Astrocyte (in vitro differentiated cells and primary cell): ENCODE results near the gene LEMD1. TPM values are rescaled to one million over a fixed set of nuclear protein-coding genes. Genes with fewer than 3 reads are reported as not detected.
"Not testable (repeated sequence)": the region's sequence is repeated elsewhere in the genome, so short reads cannot be mapped to it uniquely, and the experiment has no call there.

ENCODE experiments used
- DNase-seq: peaks from one replicate; pipeline ENCODE4 v3.0.0-alpha.2; 2010; ENCODE audit warnings: low read depth
- FAIRE-seq: peaks from 2 replicates; lab custom pipeline; 2011; peaks lifted over from hg19 to GRCh38; lab: Jason Lieb, UNC
- H2AFZ ChIP-seq: 2 replicates; pipeline ENCODE4 v1.6.0; 2012; ENCODE audit warnings: low read depth, low read length, inconsistent platforms
- H3K27ac ChIP-seq: 2 replicates; pipeline ENCODE4 v1.5.1; 2011; ENCODE audit warnings: low read depth, low read length, inconsistent platforms
- H3K27me3 ChIP-seq: 2 replicates; pipeline ENCODE4 v1.6.0; 2011; ENCODE audit warnings: low read length, inconsistent platforms; ENCODE audit not compliant: insufficient read depth
- H3K36me3 ChIP-seq: 2 replicates; pipeline ENCODE4 v1.5.1; 2011; ENCODE audit warnings: low read length, inconsistent platforms; ENCODE audit not compliant: insufficient read depth
- H3K4me1 ChIP-seq: 2 replicates; pipeline ENCODE4 v1.5.1; 2011; ENCODE audit warnings: low read length, inconsistent platforms; ENCODE audit not compliant: insufficient read depth
- H3K4me2 ChIP-seq: 2 replicates; pipeline ENCODE4 v1.6.0; 2012; ENCODE audit warnings: low read length, inconsistent platforms
- H3K4me3 ChIP-seq: 2 replicates; pipeline ENCODE4 v1.5.1; 2011; ENCODE audit warnings: low read depth, mild to moderate bottlenecking, low read length, inconsistent platforms; ENCODE audit not compliant: insufficient read depth
- H3K79me2 ChIP-seq: 2 replicates; pipeline ENCODE4 v1.6.0; 2012; ENCODE audit warnings: mild to moderate bottlenecking, low read length, inconsistent platforms; ENCODE audit not compliant: insufficient read depth
- H3K9ac ChIP-seq: 2 replicates; pipeline ENCODE4 v1.6.0; 2012; ENCODE audit warnings: mild to moderate bottlenecking, low read length, inconsistent platforms
- H3K9me3 ChIP-seq: 2 replicates; pipeline ENCODE4 v1.5.1; 2012; ENCODE audit warnings: low read depth, mild to moderate bottlenecking, low read length, inconsistent platforms; ENCODE audit not compliant: insufficient read depth
- H4K20me1 ChIP-seq: 2 replicates; pipeline ENCODE4 v1.6.0; 2012; ENCODE audit warnings: low read length, inconsistent platforms; ENCODE audit not compliant: insufficient read depth
- H3K27ac Mint-ChIP-seq: one replicate; pipeline ENCODE4 v1.8.0; 2021; ENCODE audit warnings: mild to moderate bottlenecking, mixed read lengths; ENCODE audit not compliant: unreplicated experiment
- H3K27me3 Mint-ChIP-seq: one replicate; pipeline ENCODE4 v1.8.0; 2021; ENCODE audit warnings: low read depth, mixed read lengths; ENCODE audit not compliant: unreplicated experiment
- H3K36me3 Mint-ChIP-seq: one replicate; pipeline ENCODE4 v1.8.0; 2021; ENCODE audit warnings: low read depth, mixed read lengths; ENCODE audit not compliant: unreplicated experiment
- H3K4me1 Mint-ChIP-seq: one replicate; pipeline ENCODE4 v1.8.0; 2021; ENCODE audit warnings: low read depth, mixed read lengths; ENCODE audit not compliant: unreplicated experiment
- H3K4me3 Mint-ChIP-seq: one replicate; pipeline ENCODE4 v1.8.0; 2021; ENCODE audit warnings: mild to moderate bottlenecking, moderate library complexity, mixed read lengths; ENCODE audit not compliant: unreplicated experiment
- H3K9me3 Mint-ChIP-seq: one replicate; pipeline ENCODE4 v1.8.0; 2021; ENCODE audit warnings: mild to moderate bottlenecking, mixed read lengths; ENCODE audit not compliant: unreplicated experiment
- EZH2 ChIP-seq: IDR thresholded peaks from 2 replicates; pipeline ENCODE4 v1.6.1; 2012; ENCODE audit warnings: mild to moderate bottlenecking, low read length, inconsistent platforms; ENCODE audit not compliant: insufficient read depth
- total RNA-seq: library from RNA; stranded (reverse); gene quantifications from 2 replicates; pipeline ENCODE4 v1.2.1, GENCODE V29; 2021
- TF ChIP-seq, protein P1 (sequence below): IDR thresholded peaks from 2 replicates; pipeline ENCODE4 v1.5.1; 2011; ENCODE audit warnings: low read depth, mild to moderate bottlenecking, inconsistent platforms, low read length, moderate library complexity; ENCODE audit not compliant: insufficient read depth

LEMD1 gene
- total RNA-seq, 1 donor from 2014 or later: 3.1 TPM

DNA sequence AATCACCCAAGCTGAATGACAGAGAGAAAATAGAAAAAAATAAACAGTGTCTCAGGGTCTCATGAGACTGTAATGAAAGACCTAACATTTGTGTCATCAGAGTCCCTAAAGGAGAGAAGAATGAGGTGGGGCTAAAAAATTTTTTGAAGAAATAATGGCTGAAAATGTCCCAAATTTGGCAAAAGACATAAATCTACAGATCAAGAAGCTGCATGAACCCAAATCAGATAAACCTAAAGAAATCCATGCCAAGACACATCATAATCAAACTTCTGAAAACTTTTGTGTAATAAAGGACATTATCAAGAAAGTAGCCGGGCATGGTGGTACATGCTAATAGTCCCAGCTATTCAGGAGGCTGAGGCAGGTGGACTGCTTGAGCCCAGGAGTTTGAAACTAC lies 29.2 kb downstream of the LEMD1 start:
- Mint-ChIP-seq H3K27me3 (peaks cover 1% of the 10 kb centered on the region), H3K4me1 (no peaks in the 10 kb centered on the region), H3K36me3 (no peaks in the 10 kb centered on the region), H3K4me3 (no peak overlapping the region), H3K27ac (no peak overlapping the region), H3K9me3 (no peaks in the 10 kb centered on the region)
- Histone ChIP-seq H3K27me3 (peaks cover 6% of the 10 kb centered on the region), H3K4me3 (no peak overlapping the region), H3K79me2 (no peaks in the 10 kb centered on the region), H3K36me3 (no peaks in the 10 kb centered on the region), H3K4me2 (no peak overlapping the region), H3K9me3 (no peaks in the 10 kb centered on the region), H3K27ac (no peak overlapping the region), H2AFZ (no peak overlapping the region), H3K4me1 (no peaks in the 10 kb centered on the region), H3K9ac (no peak overlapping the region), H4K20me1 (no peaks in the 10 kb centered on the region)
- FAIRE-seq (no peak), DNase-seq (no peak)
- TF ChIP-seq, protein P1, sequence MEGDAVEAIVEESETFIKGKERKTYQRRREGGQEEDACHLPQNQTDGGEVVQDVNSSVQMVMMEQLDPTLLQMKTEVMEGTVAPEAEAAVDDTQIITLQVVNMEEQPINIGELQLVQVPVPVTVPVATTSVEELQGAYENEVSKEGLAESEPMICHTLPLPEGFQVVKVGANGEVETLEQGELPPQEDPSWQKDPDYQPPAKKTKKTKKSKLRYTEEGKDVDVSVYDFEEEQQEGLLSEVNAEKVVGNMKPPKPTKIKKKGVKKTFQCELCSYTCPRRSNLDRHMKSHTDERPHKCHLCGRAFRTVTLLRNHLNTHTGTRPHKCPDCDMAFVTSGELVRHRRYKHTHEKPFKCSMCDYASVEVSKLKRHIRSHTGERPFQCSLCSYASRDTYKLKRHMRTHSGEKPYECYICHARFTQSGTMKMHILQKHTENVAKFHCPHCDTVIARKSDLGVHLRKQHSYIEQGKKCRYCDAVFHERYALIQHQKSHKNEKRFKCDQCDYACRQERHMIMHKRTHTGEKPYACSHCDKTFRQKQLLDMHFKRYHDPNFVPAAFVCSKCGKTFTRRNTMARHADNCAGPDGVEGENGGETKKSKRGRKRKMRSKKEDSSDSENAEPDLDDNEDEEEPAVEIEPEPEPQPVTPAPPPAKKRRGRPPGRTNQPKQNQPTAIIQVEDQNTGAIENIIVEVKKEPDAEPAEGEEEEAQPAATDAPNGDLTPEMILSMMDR: no peak
- no peak for TF ChIP-seq EZH2

DNA sequence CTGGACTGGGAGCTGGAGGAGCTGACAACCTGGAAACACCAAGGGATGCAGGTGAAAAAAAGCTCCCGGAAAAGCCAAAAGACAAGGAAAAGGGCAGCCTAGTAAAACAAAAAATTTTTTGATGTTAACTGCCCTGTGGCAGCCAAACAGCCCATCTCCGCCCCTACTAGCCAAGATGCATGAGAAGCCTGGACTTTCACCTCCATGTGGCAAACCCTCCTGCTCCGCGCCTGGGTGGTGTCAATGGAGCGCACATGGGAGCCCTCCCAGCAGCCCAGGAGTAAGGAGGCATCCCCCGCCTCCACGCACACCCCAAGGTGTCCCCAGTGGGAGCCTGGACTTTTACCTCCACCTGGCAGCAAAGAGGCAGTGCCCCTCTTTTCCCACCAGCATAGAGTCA lies 30.5 kb downstream of the LEMD1 start:
- Histone ChIP-seq H3K27me3 (peaks cover 6% of the 10 kb centered on the region), H3K27ac (no peak overlapping the region), H2AFZ (no peak overlapping the region), H3K4me2 (no peak overlapping the region), H3K4me1 (no peaks in the 10 kb centered on the region), H3K9me3 (no peaks in the 10 kb centered on the region), H3K9ac (no peak overlapping the region), H3K36me3 (no peaks in the 10 kb centered on the region), H3K4me3 (no peak overlapping the region), H3K79me2 (no peaks in the 10 kb centered on the region), H4K20me1 (no peaks in the 10 kb centered on the region)
- DNase-seq (no peak), FAIRE-seq (no peak)
- H3K4me1 Mint-ChIP-seq: no peaks in the 10 kb centered on the region
- H3K4me3 Mint-ChIP-seq: no peak overlapping the region
- TF ChIP-seq, protein P1: no peak
- no peak for TF ChIP-seq EZH2
- H3K9me3 Mint-ChIP-seq: no peaks in the 10 kb centered on the region
- H3K27me3 Mint-ChIP-seq: peaks cover 1% of the 10 kb centered on the region
- no peaks in the 10 kb centered on the region for H3K36me3 Mint-ChIP-seq
- H3K27ac Mint-ChIP-seq: no peak overlapping the region

DNA sequence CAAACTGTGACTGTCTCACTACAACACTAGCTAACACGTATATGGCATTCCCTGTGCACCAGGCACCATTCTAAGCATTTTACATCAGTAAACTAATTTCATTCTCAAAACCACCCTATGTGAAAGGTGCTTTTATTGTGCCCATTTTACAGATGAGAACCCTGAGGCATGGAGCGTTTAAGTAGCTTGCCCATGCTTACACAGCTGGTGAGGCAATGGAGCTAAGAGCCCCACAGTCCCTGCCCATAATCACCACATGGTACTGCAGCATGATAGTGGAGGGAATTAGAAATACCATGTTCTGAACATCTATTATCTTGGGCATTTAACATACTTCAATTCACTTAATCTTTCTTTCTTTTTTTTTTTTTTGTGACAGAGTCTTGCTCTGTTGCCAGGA lies 34.0 kb downstream of the LEMD1 start:
- Histone ChIP-seq H3K4me2 (no peak overlapping the region), H3K9ac (no peak overlapping the region), H3K79me2 (no peaks in the 10 kb centered on the region), H3K27ac (no peak overlapping the region), H3K4me3 (no peak overlapping the region), H3K27me3 (no peaks in the 10 kb centered on the region), H2AFZ (no peak overlapping the region), H4K20me1 (no peaks in the 10 kb centered on the region), H3K36me3 (no peaks in the 10 kb centered on the region), H3K4me1 (no peaks in the 10 kb centered on the region), H3K9me3 (no peaks in the 10 kb centered on the region)
- DNase-seq (no peak), FAIRE-seq (no peak)
- TF ChIP-seq EZH2: no peak
- TF ChIP-seq, protein P1: no peak
- H3K4me1 Mint-ChIP-seq: peaks cover 5% of the 10 kb centered on the region
- no peak overlapping the region for H3K4me3 Mint-ChIP-seq
- no peaks in the 10 kb centered on the region for H3K36me3 Mint-ChIP-seq
- H3K27ac Mint-ChIP-seq: no peak overlapping the region
- H3K9me3 Mint-ChIP-seq: no peaks in the 10 kb centered on the region
- H3K27me3 Mint-ChIP-seq: peaks cover 1% of the 10 kb centered on the region

DNA sequence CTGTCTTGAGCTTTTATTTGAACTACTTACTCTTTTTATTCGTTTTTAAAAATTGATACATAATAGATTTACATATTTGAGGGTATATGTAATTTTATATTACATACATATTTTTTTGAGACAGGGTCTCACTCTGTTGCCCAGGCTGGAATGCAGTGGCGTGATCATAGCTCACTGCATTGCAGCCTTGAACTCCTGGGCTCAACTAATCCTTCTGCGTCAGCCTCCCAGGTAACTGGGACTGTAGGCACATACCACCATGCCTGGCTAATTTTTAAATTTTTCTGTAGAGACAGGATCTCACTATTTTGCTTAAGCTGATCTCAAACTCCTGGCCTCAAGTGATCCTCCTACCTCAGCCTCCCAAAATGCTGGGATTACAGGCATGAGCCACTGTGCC lies 38.9 kb downstream of the LEMD1 start:
- not testable (repeated sequence) for H3K27me3 Mint-ChIP-seq, H3K4me1 Mint-ChIP-seq

More for the DNA sequence above, 38.9 kb downstream of the LEMD1 start:
- not testable (repeated sequence) for H3K79me2 ChIP-seq, H3K27ac ChIP-seq, H3K4me1 ChIP-seq, H3K9me3 ChIP-seq, H3K4me2 ChIP-seq, DNase-seq, H3K9me3 Mint-ChIP-seq, H3K36me3 Mint-ChIP-seq, FAIRE-seq, H4K20me1 ChIP-seq, H3K27me3 ChIP-seq, H3K27ac Mint-ChIP-seq, H3K36me3 ChIP-seq, H3K4me3 ChIP-seq, H3K9ac ChIP-seq, H3K4me3 Mint-ChIP-seq, H2AFZ ChIP-seq
